Measurements from ENCODE around the gene PRTN3.

GRCh38 chr19:814152-815078 lies 26.4 kb upstream of the PRTN3 start:
- TF ChIP-seq CTCF (IDR thresholded peaks at IDR 0.05): no peak
- no peak for TF ChIP-seq POLR2A (IDR thresholded peaks at IDR 0.05)
